ENCODE data around the gene FOXK1. TPM values are rescaled to one million over a fixed set of nuclear protein-coding genes. Genes with fewer than 3 reads are reported as not detected.

Gene FOXK1
- total RNA-seq, 2 donors from 2014 or later = 36.9 to 43.4 TPM

DNA sequence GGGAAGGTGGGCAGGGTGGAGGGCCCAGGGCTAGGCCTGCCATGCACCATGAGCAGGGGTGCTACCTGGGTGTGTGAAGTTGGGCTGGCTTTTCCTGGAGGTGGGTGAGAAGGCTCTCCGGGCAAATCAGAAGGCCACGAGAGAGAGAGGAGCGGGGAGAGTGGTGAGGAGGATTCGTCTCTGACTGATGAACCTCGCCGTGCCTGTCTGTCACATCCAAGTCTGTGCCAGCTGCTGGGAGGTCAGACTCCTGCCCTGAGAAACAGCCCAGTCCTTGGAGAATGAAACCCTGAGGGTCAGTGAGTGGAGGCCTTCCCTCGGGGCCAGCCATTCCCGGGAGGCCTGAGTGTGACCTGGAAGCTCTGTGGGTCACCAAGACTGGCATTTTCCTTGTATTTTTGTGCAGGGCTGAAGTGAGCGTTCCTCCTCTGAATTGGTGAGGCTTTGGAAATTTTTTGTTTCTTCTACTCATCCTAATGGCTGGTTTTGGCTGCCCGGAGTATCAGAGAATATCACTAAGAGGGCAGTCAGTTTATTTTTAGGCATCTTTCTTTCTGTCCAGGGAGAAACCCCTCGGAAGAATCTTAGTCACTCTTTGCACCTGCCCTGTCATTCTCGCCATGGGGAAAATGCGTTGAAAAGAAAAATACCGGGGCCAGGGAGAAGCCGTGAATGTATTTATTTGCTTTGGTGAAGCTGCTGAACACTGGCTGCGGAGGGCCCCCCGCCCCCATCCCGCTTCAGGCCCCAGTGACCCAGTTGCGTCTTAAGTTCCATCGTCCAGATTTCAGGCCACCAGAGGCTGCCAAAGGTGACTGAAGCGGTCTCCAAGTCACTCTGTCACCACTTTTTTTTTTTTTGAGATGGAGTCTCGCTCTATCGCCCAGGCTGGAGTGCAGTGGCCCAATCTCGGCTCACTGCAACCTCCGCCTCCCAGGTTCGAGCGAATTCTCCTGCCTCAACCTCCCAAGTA lies 86.8 kb downstream of the FOXK1 start:
- no peaks in the 10 kb centered on the region for H3K4me1 ChIP-seq (ENCODE audit: control insufficient read depth, insufficient read depth, low read length)
- no peaks in the 10 kb centered on the region for H3K4me1 Mint-ChIP-seq
- 95 to 98% methylated on average over 15 to 27 of the region's 27 CpGs for WGBS, 2 experiments (ENCODE audit: insufficient coverage in 1 of 2, insufficient read length in 1 of 2)
- H3K9me3 ChIP-seq (ENCODE audit: control insufficient read depth, low read length) = no peaks in the 10 kb centered on the region
- no peaks in the 10 kb centered on the region for H3K27me3 ChIP-seq (ENCODE audit: control insufficient read depth, insufficient read depth, low read length, poor library complexity, severe bottlenecking)
- peak overlapping the region; percentile 52 for H3K27ac Mint-ChIP-seq
- no peaks in the 10 kb centered on the region for H3K27me3 Mint-ChIP-seq (ENCODE audit: insufficient read depth)
- H3K36me3 Mint-ChIP-seq (ENCODE audit: low read depth) = peaks cover 15% of the 10 kb centered on the region
- DNase-seq = no peak
- H3K9ac ChIP-seq (ENCODE audit: extremely low read depth, low read length, poor library complexity, severe bottlenecking) = no peak overlapping the region
- no peak overlapping the region for H3K4me3 Mint-ChIP-seq
- peaks cover 21% of the 10 kb centered on the region for H3K36me3 ChIP-seq (ENCODE audit: control insufficient read depth, insufficient read depth, low read length)
- H3K4me3 ChIP-seq (ENCODE audit: low read length) = no peak overlapping the region
- H3K9me3 Mint-ChIP-seq = no peaks in the 10 kb centered on the region
- no peak overlapping the region for H3K27ac ChIP-seq (ENCODE audit: low read depth, low read length)
- TF ChIP-seq, protein P1, sequence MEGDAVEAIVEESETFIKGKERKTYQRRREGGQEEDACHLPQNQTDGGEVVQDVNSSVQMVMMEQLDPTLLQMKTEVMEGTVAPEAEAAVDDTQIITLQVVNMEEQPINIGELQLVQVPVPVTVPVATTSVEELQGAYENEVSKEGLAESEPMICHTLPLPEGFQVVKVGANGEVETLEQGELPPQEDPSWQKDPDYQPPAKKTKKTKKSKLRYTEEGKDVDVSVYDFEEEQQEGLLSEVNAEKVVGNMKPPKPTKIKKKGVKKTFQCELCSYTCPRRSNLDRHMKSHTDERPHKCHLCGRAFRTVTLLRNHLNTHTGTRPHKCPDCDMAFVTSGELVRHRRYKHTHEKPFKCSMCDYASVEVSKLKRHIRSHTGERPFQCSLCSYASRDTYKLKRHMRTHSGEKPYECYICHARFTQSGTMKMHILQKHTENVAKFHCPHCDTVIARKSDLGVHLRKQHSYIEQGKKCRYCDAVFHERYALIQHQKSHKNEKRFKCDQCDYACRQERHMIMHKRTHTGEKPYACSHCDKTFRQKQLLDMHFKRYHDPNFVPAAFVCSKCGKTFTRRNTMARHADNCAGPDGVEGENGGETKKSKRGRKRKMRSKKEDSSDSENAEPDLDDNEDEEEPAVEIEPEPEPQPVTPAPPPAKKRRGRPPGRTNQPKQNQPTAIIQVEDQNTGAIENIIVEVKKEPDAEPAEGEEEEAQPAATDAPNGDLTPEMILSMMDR (conservative IDR thresholded peaks at IDR 0.05) = no peak

DNA sequence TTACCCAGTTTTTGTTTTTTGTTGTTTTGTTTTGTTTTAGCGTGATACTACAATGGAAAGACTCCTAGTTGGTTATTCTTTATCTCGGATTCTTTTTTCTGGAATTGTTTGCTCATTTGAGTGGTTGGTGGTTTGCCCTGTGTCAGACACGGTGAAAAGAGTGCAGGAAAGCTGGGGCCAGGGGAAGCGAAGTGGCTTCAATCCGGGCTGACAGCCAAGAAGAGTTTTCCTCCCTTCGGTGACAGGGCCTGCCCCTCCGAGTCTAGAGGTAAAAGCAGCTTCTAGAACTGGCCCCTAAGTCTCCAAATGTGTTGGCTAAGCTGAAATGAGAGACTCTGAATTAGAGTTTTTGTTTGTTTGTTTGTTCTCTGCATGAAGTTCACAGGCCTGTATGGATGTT lies 87.7 kb downstream of the FOXK1 start:
- peak overlapping the region; percentile 21 for H3K27ac Mint-ChIP-seq
- H3K9me3 Mint-ChIP-seq = no peaks in the 10 kb centered on the region

GRCh38 chr7:4770886-4771285 lies 88.8 kb downstream of the FOXK1 start:
- Histone ChIP-seq H3K4me1 (ENCODE audit: control insufficient read depth, insufficient read depth, low read length) (no peaks in the 10 kb centered on the region), H3K27me3 (ENCODE audit: control insufficient read depth, insufficient read depth, low read length, poor library complexity, severe bottlenecking) (no peaks in the 10 kb centered on the region), H3K27ac (ENCODE audit: low read depth, low read length) (no peak overlapping the region), H3K4me3 (ENCODE audit: low read length) (no peak overlapping the region), H3K36me3 (ENCODE audit: control insufficient read depth, insufficient read depth, low read length) (peaks cover 12% of the 10 kb centered on the region), H3K9me3 (ENCODE audit: control insufficient read depth, low read length) (no peaks in the 10 kb centered on the region), H3K9ac (ENCODE audit: extremely low read depth, low read length, poor library complexity, severe bottlenecking) (no peak overlapping the region)
- H3K27me3 Mint-ChIP-seq (ENCODE audit: insufficient read depth) = no peaks in the 10 kb centered on the region
- no peak overlapping the region for H3K4me3 Mint-ChIP-seq
- H3K27ac Mint-ChIP-seq = no peak overlapping the region
- 93% methylated on average over 8 of the region's 9 CpGs; no CpG with 5 or more reads in 1 of the 2 experiments for WGBS, 2 experiments (ENCODE audit: insufficient coverage in 1 of 2, insufficient read length in 1 of 2)
- H3K36me3 Mint-ChIP-seq (ENCODE audit: low read depth) = peaks cover 11% of the 10 kb centered on the region
- H3K9me3 Mint-ChIP-seq = no peaks in the 10 kb centered on the region
- TF ChIP-seq, protein P1 (conservative IDR thresholded peaks at IDR 0.05) = no peak
- H3K4me1 Mint-ChIP-seq = peaks cover 12% of the 10 kb centered on the region
- DNase-seq = no peak

More for the DNA sequence above, 87.7 kb downstream of the FOXK1 start:
- Histone ChIP-seq H3K36me3 (ENCODE audit: control insufficient read depth, insufficient read depth, low read length) (peaks cover 19% of the 10 kb centered on the region), H3K4me3 (ENCODE audit: low read length) (no peak overlapping the region), H3K9me3 (ENCODE audit: control insufficient read depth, low read length) (no peaks in the 10 kb centered on the region), H3K27me3 (ENCODE audit: control insufficient read depth, insufficient read depth, low read length, poor library complexity, severe bottlenecking) (no peaks in the 10 kb centered on the region), H3K9ac (ENCODE audit: extremely low read depth, low read length, poor library complexity, severe bottlenecking) (no peak overlapping the region), H3K4me1 (ENCODE audit: control insufficient read depth, insufficient read depth, low read length) (no peaks in the 10 kb centered on the region), H3K27ac (ENCODE audit: low read depth, low read length) (no peak overlapping the region)
- TF ChIP-seq, protein P1 (conservative IDR thresholded peaks at IDR 0.05) = no peak
- H3K27me3 Mint-ChIP-seq (ENCODE audit: insufficient read depth) = no peaks in the 10 kb centered on the region
- H3K4me3 Mint-ChIP-seq = no peak overlapping the region
- WGBS, 2 experiments (ENCODE audit: insufficient coverage in 1 of 2, insufficient read length in 1 of 2) = 90 to 98% methylated on average over 7 of the region's 7 CpGs
- DNase-seq = no peak
- H3K4me1 Mint-ChIP-seq = peaks cover 8% of the 10 kb centered on the region
- peaks cover 13% of the 10 kb centered on the region for H3K36me3 Mint-ChIP-seq (ENCODE audit: low read depth)

Measured in endodermal cell (in vitro differentiated cells).